GM12801 (cell line): ENCODE data around the gene THSD4.

Experiments
- CTCF ChIP-seq: IDR thresholded peaks from one replicate; pipeline ENCODE4 v1.5.1; 2011; ENCODE audit warnings: control low read depth; ENCODE audit not compliant: insufficient read length; ENCODE audit errors: extremely low read depth

THSD4 gene

GRCh38 chr15:71777216-71777943 is 662.1 kb downstream of the THSD4 start:
- no peak for TF ChIP-seq CTCF

DNA sequence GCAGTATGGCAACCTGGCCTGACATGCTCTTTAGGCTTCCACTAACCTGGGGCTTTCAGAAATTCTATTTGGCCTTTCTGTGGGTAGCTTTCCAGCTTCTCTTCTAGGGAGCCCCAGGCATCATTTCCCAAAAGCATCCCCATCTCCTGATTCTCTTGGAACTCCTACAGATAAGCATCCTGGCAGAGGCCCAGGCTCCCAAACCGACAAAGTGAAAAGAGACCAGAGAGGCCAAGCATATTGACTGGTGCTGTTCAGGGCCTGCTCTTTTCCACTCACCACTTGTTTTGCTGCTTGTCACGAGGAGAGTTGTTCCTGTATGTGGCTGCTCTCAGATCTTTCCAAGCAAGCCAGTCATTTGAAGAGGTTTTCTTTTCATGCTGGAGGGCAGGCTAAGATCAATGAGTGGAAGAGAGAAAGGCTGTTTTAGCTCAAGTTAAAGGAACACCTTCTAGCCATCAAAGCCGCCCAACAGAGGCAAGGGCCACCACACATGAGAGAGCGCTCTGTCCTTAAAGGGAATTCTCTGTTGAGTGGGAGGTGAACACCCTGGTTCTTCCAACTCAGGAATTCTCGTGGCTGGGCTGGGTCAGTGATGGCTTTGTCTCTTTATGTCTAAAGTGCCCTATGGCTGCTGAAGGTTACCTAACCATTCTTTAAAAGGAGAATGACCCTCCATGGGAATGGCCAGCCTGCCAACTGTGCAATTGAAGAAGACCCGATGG is 664.0 kb downstream of the THSD4 start:
- TF ChIP-seq CTCF = no peak

GRCh38 chr15:71780115-71780976 is 665.1 kb downstream of the THSD4 start:
- no peak for TF ChIP-seq CTCF

DNA sequence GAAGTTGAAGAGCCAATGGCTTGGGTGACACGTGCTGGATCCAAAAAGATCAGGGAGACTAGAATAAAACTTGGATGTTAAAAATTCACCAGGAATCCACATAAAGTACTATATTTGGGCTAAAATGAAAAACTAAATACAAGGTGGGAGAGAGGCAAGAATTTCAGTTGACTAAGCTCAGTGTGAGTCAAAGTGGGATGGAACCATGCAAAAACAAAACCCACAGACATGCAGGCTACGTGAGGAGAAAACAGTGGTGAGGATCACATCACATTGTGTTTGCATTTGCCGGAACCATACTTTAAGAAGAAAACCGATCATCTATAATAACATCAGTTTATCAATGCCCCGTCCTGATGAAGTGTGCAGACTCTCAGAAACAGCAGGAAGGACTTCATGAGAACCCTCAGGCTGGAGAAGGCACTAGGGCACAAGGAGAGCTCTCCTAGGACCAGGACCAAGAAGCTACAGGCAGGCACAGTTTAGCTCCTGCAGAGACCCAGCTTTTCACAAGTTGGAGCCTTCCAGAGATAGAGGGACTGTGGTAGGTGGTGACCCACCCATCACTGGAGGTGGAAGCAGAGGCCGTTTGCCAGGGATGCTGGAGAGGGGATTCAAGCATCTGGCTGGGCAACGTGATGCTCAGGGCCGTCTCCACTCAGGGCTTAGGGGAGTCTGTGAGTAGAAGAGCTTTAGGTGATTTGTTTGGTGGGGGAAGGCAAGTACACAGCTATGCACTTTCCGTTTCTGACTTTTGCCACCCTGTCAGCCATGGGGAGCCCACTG is 666.1 kb downstream of the THSD4 start:
- TF ChIP-seq CTCF = no peak

DNA sequence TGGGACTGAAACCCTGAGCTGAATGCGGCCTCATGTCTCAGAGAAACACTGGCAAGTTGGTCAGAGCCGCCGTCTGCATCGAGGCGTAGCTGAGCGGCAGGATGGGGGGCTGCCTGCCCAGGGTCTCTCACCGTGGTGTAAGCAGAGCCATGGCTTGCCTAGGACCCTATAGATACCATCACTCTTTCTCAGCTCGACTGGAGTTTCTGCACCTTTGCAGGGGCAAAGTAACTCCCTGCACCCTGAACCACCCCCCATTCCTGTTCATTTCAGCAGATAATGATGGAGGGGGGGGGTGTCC is 666.6 kb downstream of the THSD4 start:
- no peak for TF ChIP-seq CTCF

GRCh38 chr15:71782422-71783165 is 667.3 kb downstream of the THSD4 start:
- no peak for TF ChIP-seq CTCF
